Smooth muscle cell (in vitro differentiated cells): Measurements from ENCODE around the gene ITPRIPL2. TPM values are rescaled to one million over a fixed set of nuclear protein-coding genes. Genes with fewer than 3 reads are reported as not detected.

ENCODE experiments used
- DNase-seq: peaks from one replicate; lab custom pipeline; 2025; ENCODE audit not compliant: unreplicated experiment; lab: John Stamatoyannopoulos, UW
- H2AFZ ChIP-seq: fragments of 200-600 bp; sonication (generic); 2 replicates; pipeline ENCODE4 v1.6.0; 2016; ENCODE audit warnings: antibody characterized with exemption, low read depth, mild to moderate bottlenecking
- H3F3A ChIP-seq: fragments of 200-600 bp; sonication (generic); 2 replicates; pipeline ENCODE4 v1.6.0; 2017; ENCODE audit warnings: antibody characterized with exemption, low read depth
- H3K27ac ChIP-seq: fragments of 200-600 bp; sonication (generic); 2 replicates; pipeline ENCODE4 v1.5.1; 2016; ENCODE audit warnings: low read depth, mild to moderate bottlenecking
- H3K27me3 ChIP-seq: fragments of 200-600 bp; sonication (generic); 2 replicates; pipeline ENCODE4 v1.6.1; 2016; ENCODE audit warnings: low read depth, mild to moderate bottlenecking
- H3K36me3 ChIP-seq: fragments of 200-600 bp; sonication (generic); 2 replicates; pipeline ENCODE4 v1.5.1; 2016; ENCODE audit warnings: low read depth
- H3K4me1 ChIP-seq: fragments of 200-600 bp; sonication (generic); 2 replicates; pipeline ENCODE4 v1.5.1; 2016; ENCODE audit warnings: low read depth
- H3K4me2 ChIP-seq: fragments of 200-600 bp; sonication (generic); 2 replicates; pipeline ENCODE4 v1.6.0; 2016; ENCODE audit warnings: mild to moderate bottlenecking
- H3K4me3 ChIP-seq: fragments of 200-600 bp; sonication (generic); 2 replicates; pipeline ENCODE4 v1.5.1; 2016; ENCODE audit warnings: mild to moderate bottlenecking
- H3K79me2 ChIP-seq: fragments of 200-600 bp; sonication (generic); 2 replicates; pipeline ENCODE4 v1.6.0; 2016; ENCODE audit warnings: low read depth, mild to moderate bottlenecking
- H3K9ac ChIP-seq: fragments of 200-600 bp; sonication (generic); 2 replicates; pipeline ENCODE4 v1.6.0; 2016; ENCODE audit warnings: low read depth
- H3K9me3 ChIP-seq: fragments of 200-600 bp; sonication (generic); replicated peaks from 2 replicates; pipeline ENCODE4 v1.5.1; 2016; ENCODE audit warnings: low read depth
- H4K20me1 ChIP-seq: fragments of 200-600 bp; sonication (generic); 2 replicates; pipeline ENCODE4 v1.6.0; 2016; ENCODE audit warnings: low read depth
- WGBS: methylation state at CpG from one replicate; pipeline ENCODE4 v1.1.7; 2016; ENCODE audit warnings: low lambda C conversion rate; 5-methylcytosine and 5-hydroxymethylcytosine counted together
- polyA plus RNA-seq: library from polyadenylated mRNA; unstranded; fragments of >200 nt; fragmentation: Nextera tagmentation; extraction: Ambion mirVana; gene quantifications from 2 replicates; pipeline ENCODE4 v1.2.1, GENCODE V29; 2016
- total RNA-seq: library from RNA; depleted of rRNA; stranded (reverse); fragments of >200 nt; gene quantifications from 2 replicates; pipeline ENCODE4 v1.2.3, GENCODE V29; 2014
- TF ChIP-seq, protein P1 (sequence below): fragments of 200-600 bp; sonication (generic); IDR thresholded peaks from 2 replicates; pipeline ENCODE4 v1.5.1; 2017; ENCODE audit warnings: borderline replicate concordance, mild to moderate bottlenecking, antibody characterized with exemption; ENCODE audit not compliant: insufficient read depth, poor library complexity, severe bottlenecking

The ITPRIPL2 gene
- total and polyA plus RNA-seq, 2 experiments from 2014 or later, result 16.4 to 26.4 TPM

DNA sequence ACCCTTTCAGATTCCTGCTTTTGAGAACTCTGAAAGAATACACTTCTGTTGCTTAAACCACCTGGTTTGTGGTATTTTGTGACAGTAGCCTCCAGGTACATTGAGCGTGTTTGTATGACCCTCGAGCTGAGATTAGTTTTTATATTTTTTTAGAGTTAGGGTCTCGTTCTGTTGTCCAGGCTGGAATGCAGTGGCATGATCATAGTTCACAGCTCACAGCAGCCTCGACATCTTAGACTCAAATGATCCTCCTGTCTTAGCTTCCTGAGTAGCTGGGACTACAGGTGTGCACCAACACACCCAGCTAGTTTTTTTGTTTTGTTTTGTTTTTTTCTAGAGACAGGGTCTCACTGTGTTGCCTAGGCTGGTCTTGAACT, 4.5 kb upstream of the ITPRIPL2 start:
- H3K27me3 ChIP-seq, result no peaks in the 10 kb centered on the region
- DNase-seq, result no peak
- H3K36me3 ChIP-seq, result no peaks in the 10 kb centered on the region
- peaks cover 3% of the 10 kb centered on the region for H3K4me1 ChIP-seq
- TF ChIP-seq, protein P1, sequence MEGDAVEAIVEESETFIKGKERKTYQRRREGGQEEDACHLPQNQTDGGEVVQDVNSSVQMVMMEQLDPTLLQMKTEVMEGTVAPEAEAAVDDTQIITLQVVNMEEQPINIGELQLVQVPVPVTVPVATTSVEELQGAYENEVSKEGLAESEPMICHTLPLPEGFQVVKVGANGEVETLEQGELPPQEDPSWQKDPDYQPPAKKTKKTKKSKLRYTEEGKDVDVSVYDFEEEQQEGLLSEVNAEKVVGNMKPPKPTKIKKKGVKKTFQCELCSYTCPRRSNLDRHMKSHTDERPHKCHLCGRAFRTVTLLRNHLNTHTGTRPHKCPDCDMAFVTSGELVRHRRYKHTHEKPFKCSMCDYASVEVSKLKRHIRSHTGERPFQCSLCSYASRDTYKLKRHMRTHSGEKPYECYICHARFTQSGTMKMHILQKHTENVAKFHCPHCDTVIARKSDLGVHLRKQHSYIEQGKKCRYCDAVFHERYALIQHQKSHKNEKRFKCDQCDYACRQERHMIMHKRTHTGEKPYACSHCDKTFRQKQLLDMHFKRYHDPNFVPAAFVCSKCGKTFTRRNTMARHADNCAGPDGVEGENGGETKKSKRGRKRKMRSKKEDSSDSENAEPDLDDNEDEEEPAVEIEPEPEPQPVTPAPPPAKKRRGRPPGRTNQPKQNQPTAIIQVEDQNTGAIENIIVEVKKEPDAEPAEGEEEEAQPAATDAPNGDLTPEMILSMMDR, result no peak
- H4K20me1 ChIP-seq, result no peaks in the 10 kb centered on the region
- H3F3A ChIP-seq, result no peaks in the 10 kb centered on the region
- peaks cover 5% of the 10 kb centered on the region for H3K79me2 ChIP-seq
- H2AFZ ChIP-seq, result no peak overlapping the region
- no peaks in the 10 kb centered on the region for H3K9me3 ChIP-seq
- H3K27ac ChIP-seq, result no peak overlapping the region
- no peak overlapping the region for H3K4me2 ChIP-seq
- H3K9ac ChIP-seq, result no peak overlapping the region
- WGBS, result 83% methylated on average over 4 of the region's 4 CpGs
- H3K4me3 ChIP-seq, result no peak overlapping the region

DNA sequence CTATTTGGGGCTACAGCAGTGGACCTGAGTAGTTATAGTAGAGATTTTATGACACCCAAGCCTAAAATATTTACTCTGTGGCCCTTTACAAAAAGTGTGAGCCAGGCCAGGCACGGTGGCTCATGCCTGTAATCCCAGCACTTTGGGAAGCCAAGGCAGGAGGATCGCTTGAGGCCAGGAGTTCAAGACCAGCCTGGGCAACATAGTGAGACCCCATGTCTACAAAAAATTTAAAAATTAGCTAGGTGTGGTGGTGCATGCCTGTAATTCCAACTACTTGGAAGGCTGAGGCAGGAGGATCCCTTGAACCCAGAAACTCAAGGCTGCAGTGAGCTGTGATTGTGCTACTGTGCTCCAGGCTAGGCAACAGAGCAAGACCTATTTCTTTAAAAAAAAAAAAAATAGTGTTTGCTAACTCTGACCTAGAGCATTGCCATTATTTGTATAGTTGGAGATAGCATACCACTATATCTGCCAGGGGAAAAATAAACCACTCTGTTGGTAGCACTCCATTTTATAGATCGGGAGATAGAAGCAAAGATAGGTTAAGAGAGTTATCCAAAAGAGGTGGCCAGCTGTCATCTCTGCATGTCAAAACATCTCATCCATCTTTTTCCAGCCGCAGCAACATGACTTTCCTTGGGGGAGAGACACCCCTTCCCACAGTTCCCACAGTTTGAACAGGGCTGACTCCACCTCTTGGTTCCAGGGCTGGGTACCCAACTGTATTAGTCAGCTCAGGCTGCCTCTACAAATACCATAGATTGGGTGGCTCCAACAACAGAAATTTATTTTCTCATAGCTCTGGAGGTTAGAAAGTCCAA, 3.0 kb upstream of the ITPRIPL2 start:
- no peak overlapping the region for H2AFZ ChIP-seq
- no peak overlapping the region for H3K9ac ChIP-seq
- H3K27ac ChIP-seq, result no peak overlapping the region
- 91% methylated on average over 4 of the region's 4 CpGs for WGBS
- peaks cover 7% of the 10 kb centered on the region for H3K4me1 ChIP-seq
- no peaks in the 10 kb centered on the region for H3K9me3 ChIP-seq
- no peaks in the 10 kb centered on the region for H3K27me3 ChIP-seq
- no peak for DNase-seq
- H3K4me3 ChIP-seq, result no peak overlapping the region
- no peaks in the 10 kb centered on the region for H3K36me3 ChIP-seq
- H4K20me1 ChIP-seq, result peaks cover 14% of the 10 kb centered on the region
- H3K4me2 ChIP-seq, result no peak overlapping the region
- TF ChIP-seq, protein P1, result no peak
- H3K79me2 ChIP-seq, result peaks cover 20% of the 10 kb centered on the region
- no peaks in the 10 kb centered on the region for H3F3A ChIP-seq

DNA sequence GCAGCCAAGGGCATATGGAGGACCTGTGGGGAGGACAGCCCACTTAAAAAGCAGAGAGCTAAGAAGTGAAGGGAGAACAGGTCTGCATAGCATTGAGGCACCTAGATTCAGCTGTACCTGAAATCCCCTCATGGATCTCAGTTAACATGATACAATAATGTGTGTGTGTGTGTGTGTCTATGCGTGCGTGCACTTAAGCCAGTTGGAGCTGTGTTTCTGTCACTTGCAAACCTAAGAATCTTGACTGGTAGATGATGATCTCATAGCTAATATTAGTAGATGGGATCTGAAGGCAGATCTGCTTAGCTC, 1.7 kb upstream of the ITPRIPL2 start:
- 100% methylated on average over 2 of the region's 2 CpGs for WGBS
- no peak overlapping the region for H2AFZ ChIP-seq

More for the DNA sequence above, 1.7 kb upstream of the ITPRIPL2 start:
- Histone ChIP-seq H3K27me3 (no peaks in the 10 kb centered on the region), H3F3A (peaks cover 10% of the 10 kb centered on the region), H3K4me2 (no peak overlapping the region), H3K36me3 (no peaks in the 10 kb centered on the region), H3K79me2 (peaks cover 33% of the 10 kb centered on the region), H3K27ac (no peak overlapping the region), H4K20me1 (peaks cover 27% of the 10 kb centered on the region), H3K4me3 (no peak overlapping the region), H3K9me3 (no peaks in the 10 kb centered on the region), H3K4me1 (peaks cover 19% of the 10 kb centered on the region), H3K9ac (no peak overlapping the region)
- no peak for DNase-seq
- TF ChIP-seq, protein P1, result no peak
